Fibroblast of skin of scalp (primary cell): ENCODE measurements around the gene ACTL6B.
"Not testable (repeated sequence)": the region's sequence is repeated elsewhere in the genome, so short reads cannot be mapped to it uniquely, and the experiment has no call there.

Source experiments
- DNase-seq: peaks from one replicate; pipeline ENCODE4 v3.0.0-alpha.2; 2013

Gene ACTL6B

GRCh38 chr7:100671353-100672327 lies 15.4 kb upstream of the ACTL6B start:
- no peak for DNase-seq

- no peak for DNase-seq
These were observed 13.8 kb upstream of the ACTL6B start for GRCh38 chr7:100670074-100670473.

GRCh38 chr7:100669106-100669505 lies 12.9 kb upstream of the ACTL6B start:
- DNase-seq = not testable (repeated sequence)

- no peak for DNase-seq
These were observed 11.8 kb upstream of the ACTL6B start for GRCh38 chr7:100668069-100668449.

DNA sequence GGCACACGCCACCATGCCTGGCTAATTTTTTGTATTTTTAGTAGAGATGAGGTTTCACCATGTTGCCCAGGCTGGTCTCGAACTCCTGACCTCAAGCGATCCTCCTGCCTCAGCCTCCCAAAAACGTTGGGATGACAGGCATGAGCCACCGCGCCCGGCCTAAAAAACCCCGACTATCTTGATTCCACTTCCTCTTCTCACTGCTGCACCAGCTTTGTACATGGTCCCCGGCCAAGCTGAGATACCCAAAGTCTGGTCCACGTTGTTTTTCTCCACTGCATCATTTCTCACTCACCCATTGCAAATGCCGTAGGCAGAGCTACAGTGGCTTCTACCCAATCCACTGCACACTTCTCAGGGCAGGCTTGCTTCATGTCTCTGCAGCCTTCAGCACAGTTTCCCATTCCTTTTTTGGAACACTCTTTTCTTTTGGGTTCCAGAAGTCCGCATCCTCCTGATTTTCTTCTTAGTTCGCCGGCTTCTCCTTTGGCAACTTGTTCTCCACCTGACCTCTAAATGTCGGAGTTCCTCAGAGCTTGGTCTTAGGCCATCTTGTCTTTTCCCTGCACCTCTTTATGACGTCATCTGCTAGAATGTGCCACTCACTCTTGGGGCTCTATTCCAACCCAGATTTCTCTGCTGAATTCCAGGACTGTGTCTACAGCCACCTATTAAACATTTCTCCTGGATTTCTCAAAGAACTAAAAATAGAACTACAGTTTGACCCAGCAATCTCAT lies 11.3 kb upstream of the ACTL6B start:
- DNase-seq = no peak

DNA sequence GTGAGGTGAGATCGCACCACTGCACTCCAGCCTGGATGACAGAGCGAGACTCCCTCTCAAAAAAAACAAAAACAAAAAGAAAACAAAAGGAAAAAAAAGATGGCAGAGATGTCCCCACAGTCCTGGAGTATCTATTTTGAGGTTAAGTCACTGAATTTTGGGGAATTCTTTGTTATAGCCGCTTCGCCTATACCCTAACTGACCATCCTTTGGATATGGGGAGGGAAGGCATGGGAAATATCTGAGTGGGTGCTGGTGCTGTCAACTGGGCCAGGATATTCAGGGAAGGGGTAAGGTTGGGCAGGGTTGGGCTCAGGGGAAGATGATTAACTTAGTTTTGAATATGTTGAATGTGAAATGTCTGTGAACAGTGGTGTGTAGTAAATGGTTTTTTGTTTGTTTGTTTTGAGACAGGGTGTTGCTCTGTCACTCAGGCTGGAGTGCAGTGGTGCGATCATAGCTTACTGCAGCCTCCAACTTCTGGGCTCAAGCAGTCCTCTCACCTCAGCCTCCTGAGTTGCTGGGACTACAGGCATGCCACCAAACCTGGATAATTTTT lies 9.0 kb upstream of the ACTL6B start:
- no peak for DNase-seq

DNA sequence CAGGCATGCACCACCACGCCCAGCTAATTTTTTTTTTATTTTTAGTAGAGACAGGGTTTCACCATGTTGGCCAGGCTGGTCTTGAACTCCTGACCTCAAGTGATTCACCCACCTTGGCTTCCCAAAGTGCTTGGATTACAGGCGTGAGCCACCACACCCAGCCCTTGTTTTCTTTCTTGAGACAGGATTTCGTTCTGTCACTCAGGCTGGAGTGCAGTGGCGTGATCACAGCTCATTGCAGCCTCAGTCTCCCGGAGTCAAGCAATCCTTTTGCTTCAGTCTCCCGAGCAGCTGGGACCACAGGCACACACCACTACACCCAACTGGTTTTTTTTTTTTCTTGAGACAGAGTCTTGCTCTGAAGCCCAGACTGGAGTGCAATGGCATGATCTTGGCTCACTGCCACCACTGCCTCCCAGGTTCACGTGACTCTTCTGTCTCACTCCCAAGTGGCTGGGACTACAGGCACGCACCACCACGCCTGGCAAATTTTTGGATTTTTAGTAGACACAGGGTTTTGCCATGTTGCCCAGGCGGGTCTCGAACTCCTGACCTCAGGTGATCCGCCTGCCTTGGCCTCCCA lies 6.0 kb upstream of the ACTL6B start:
- not testable (repeated sequence) for DNase-seq

GRCh38 chr7:100654908-100655831 lies 1.1 kb downstream of the ACTL6B start:
- no peak for DNase-seq

GRCh38 chr7:100649826-100650565 lies 6.3 kb downstream of the ACTL6B start:
- DNase-seq = no peak

GRCh38 chr7:100642534-100642907 lies 13.7 kb downstream of the ACTL6B start:
- no peak for DNase-seq

DNA sequence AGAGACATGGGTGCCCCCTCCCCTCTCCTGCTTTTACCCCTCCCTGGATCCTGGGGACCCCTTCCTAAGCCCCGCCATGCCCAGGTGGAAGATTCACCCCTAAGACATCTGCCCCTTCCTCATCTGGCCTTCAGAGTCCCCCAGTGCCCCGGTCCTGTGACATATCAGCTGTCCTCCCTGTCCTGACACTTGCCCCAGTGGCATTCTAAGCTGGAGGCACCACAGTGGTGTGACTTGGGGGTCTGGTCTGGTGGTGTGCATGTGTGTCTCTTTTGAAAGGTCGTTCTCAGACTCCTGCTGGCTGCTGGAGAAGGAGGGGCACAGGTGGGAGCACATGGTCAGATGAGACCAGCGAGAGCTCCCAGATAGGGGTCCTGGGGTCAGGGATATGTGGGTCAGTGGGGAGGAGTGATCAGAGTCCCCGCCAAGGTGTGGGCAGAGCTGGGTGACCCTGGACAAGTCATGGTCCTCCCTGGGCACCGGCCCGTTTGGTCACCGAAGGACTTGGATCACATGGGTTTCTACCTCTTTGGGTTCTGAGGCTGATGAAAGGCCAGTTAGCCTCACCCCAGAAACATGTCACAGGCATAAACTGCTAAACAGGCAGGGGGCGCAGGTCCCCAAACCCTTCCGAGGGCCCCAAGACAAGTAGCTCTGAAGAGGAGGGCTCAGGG lies 14.3 kb downstream of the ACTL6B start:
- DNase-seq = no peak

- DNase-seq = no peak
These were observed 14.8 kb downstream of the ACTL6B start, which contains the start of gene TFR2 for GRCh38 chr7:100641463-100641859. TFR2 (minus strand) TSS chr7:100641552; CDS start chr7:100641509, 43 bp downstream.

GRCh38 chr7:100640517-100641440 lies 15.5 kb downstream of the ACTL6B start:
- DNase-seq = no peak

DNA sequence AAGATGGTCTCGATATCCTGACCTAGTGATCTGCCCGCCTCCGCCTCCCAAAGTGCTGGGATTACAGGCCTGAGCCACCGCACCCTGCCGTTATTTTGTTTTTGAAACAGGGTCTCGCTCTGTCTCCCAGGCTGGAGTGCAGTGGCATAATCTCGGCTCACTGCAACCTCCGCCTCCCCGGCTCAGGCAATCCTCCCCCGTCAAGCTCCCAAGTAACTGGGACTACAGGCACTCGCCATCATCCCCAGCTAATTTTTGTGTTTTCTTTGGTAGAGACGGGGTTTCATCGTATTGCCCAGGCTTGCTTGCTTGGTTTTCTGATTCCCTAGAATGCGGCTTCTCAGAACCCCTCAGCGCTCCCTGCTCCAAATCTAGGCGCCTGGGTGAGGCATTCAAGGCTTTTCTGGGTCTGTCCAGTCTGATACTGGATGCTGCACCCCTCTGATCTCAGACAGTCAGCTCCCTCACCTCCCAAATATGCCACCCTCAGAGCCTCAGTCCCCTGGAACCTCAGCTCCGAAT lies 16.2 kb downstream of the ACTL6B start:
- no peak for DNase-seq

GRCh38 chr7:100632951-100633717 lies 23.1 kb downstream of the ACTL6B start:
- DNase-seq = peak; percentile 47

DNA sequence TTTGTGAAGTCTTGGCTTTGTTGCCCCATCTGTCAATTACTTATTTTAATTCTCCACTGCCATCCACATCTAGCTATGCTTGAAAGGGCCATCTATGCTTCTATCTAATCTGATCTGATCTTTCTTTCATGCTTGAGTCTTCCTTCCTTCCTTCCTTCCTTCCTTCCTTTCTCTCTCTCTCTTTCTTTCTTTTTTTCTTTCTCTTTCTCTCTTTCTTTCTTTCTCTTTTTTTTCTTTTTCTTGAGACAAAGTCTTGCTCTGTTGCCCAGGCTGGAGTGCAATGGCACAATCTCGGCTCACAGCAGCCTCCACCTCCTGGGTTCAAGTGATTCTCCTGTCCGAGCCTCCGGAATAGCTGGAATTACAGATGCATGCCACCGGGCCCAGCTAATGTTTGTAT lies 26.2 kb downstream of the ACTL6B start:
- DNase-seq = no peak

DNA sequence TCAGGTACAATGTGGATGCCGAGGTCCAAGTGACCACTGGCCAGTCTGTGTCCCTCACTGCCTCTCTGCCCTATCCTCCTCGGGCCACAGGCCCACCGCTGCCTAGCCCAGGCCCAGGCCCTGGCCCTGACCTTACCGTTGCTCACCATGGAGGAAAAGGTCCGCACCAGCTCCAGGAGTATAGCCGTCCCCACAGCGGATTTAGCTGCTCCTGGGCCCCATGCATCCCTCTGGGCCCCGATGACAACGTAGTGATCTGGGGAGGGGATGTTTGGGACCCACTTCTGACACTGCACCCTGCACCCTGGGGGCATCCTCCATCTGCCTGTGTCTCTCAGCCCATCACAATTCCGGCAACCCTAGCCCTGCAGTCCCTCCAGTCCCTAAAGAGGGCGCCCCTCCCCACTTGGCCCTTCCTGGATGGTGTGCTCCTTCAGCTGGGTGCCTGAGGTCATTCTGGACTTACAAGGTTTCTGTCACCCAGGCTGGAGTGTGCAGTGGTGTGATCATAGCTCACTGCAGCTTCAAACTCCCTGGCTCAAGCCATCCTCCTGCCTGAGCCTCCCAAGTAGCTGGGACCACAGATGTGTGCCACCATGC lies 27.0 kb downstream of the ACTL6B start:
- peak; percentile 12 for DNase-seq

GRCh38 chr7:100627238-100627549 lies 29.1 kb downstream of the ACTL6B start:
- no peak for DNase-seq
